Coronary artery (tissue), 2 donors: ENCODE measurements around the gene SNX9.
"Not testable (repeated sequence)": the region's sequence is repeated elsewhere in the genome, so short reads cannot be mapped to it uniquely, and the experiment has no call there.

Experiments used
- DNase-seq: peaks from one replicate; pipeline ENCODE4 v3.0.0-alpha.2; 2017; ENCODE audit warnings: low spot score
- H3K27ac ChIP-seq, 2 donors: fragments of 200-600 bp; sonication (generic); one replicate each; pipeline ENCODE4 v1.5.1; 2016 to 2019
- H3K4me3 ChIP-seq: fragments of 200-600 bp; sonication (generic); 2 replicates; pipeline ENCODE4 v1.5.1; 2016; ENCODE audit warnings: mild to moderate bottlenecking, moderate library complexity
- CTCF ChIP-seq: fragments of 200-600 bp; sonication (generic); IDR thresholded peaks from one replicate; pipeline ENCODE4 v1.5.1; 2019; ENCODE audit warnings: antibody characterized with exemption

The SNX9 gene

GRCh38 chr6:157790548-157791160 lies 32.4 kb upstream of the SNX9 start:
- Histone ChIP-seq H3K27ac (no peak overlapping the region), H3K4me3 (no peak overlapping the region)
- DNase-seq: no peak
- TF ChIP-seq CTCF: no peak

GRCh38 chr6:157791450-157791849 lies 31.6 kb upstream of the SNX9 start:
- no peak overlapping the region for H3K27ac ChIP-seq
- TF ChIP-seq CTCF: no peak
- DNase-seq: no peak
- H3K4me3 ChIP-seq: no peak overlapping the region

- TF ChIP-seq CTCF: no peak
- no peak for DNase-seq
- no peak overlapping the region for H3K27ac ChIP-seq
- no peak overlapping the region for H3K4me3 ChIP-seq
Observed at GRCh38 chr6:157792671-157793070, 30.4 kb upstream of the SNX9 start.

GRCh38 chr6:157794012-157794411 lies 29.0 kb upstream of the SNX9 start:
- DNase-seq, H3K27ac ChIP-seq, H3K4me3 ChIP-seq: not testable (repeated sequence)

- peak overlapping the region in 1 of 2 donors; percentile 15 for H3K27ac ChIP-seq
- H3K4me3 ChIP-seq: no peak overlapping the region
- no peak for DNase-seq
- TF ChIP-seq CTCF: no peak
Observed at GRCh38 chr6:157795841-157796240, 27.2 kb upstream of the SNX9 start.

GRCh38 chr6:157798851-157799250 lies 24.2 kb upstream of the SNX9 start:
- no peak overlapping the region for H3K27ac ChIP-seq
- TF ChIP-seq CTCF: no peak
- H3K4me3 ChIP-seq: no peak overlapping the region
- DNase-seq: no peak

GRCh38 chr6:157799561-157799960 lies 23.5 kb upstream of the SNX9 start:
- H3K27ac ChIP-seq, DNase-seq, H3K4me3 ChIP-seq: not testable (repeated sequence)

GRCh38 chr6:157800420-157801237 lies 22.4 kb upstream of the SNX9 start:
- H3K27ac ChIP-seq: no peak overlapping the region
- TF ChIP-seq CTCF: no peak
- no peak for DNase-seq
- H3K4me3 ChIP-seq: no peak overlapping the region
